ENCODE measurements around the gene SOD3.

SOD3 gene

DNA sequence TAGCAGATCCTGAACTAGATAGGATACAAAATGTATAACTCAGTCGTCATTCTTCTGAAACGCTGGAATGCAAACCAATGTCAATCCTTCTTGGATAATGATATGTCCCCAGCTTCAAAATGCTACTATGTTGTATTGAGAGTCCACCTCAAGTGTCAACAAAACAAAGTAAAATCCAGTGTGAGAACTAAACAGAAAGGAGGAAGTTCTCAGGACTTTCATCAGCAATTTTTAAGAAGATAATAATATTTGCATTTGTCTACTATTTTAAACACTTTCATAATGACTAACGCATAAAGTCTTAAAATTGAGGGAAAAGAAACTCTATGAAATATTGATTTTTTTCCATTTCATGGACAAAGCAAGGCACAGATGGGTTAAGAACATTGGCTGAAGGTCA is 36.3 kb downstream of the SOD3 start:
- no peak for DNase-seq (ENCODE audit: insufficient read length)
- TF ChIP-seq POLR2AphosphoS5 (IDR thresholded peaks at IDR 0.05; ENCODE audit: low read depth, low read length), result no peak
- TF ChIP-seq POLR2A (IDR thresholded peaks at IDR 0.05; ENCODE audit: low read depth, low read length), result no peak
- TF ChIP-seq TAF1 (IDR thresholded peaks at IDR 0.05; ENCODE audit: borderline replicate concordance, low read depth, low read length), result no peak
- no peak for FAIRE-seq

GRCh38 chr4:24835696-24836095 is 40.3 kb downstream of the SOD3 start:
- no peak for FAIRE-seq
- DNase-seq (ENCODE audit: insufficient read length), result no peak
- TF ChIP-seq TAF1 (IDR thresholded peaks at IDR 0.05; ENCODE audit: borderline replicate concordance, low read depth, low read length), result no peak
- no peak for TF ChIP-seq POLR2AphosphoS5 (IDR thresholded peaks at IDR 0.05; ENCODE audit: low read depth, low read length)
- no peak for TF ChIP-seq POLR2A (IDR thresholded peaks at IDR 0.05; ENCODE audit: low read depth, low read length)

DNA sequence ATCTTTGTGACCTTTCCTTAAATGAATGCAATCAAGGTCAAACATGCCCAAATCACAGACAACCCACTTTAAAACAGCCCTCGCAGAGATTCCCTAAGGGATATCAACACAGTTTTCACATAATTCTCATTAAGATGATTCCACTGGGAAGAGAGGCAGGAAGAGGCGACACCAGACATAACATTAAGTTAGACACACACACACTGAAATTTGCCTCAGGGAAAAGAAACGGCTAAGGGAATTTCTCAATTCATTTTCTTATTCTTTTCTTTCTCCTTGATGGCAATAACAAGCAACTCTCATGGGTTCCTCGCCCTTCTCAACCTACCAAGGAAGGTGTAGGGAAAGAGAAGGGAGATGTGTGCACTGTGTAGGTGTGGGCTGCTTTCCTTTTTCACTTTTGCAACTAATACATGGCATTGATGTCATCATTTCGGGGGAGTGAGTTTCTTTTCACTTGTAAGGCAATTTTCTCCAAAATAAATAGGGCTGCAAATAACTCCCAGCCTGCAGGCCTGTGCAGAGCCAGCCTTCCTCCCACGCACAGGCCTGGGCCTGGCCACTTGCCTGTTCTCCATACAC is 41.4 kb downstream of the SOD3 start:
- TF ChIP-seq POLR2A (IDR thresholded peaks at IDR 0.05; ENCODE audit: low read depth, low read length), result no peak
- no peak for TF ChIP-seq TAF1 (IDR thresholded peaks at IDR 0.05; ENCODE audit: borderline replicate concordance, low read depth, low read length)
- no peak for TF ChIP-seq POLR2AphosphoS5 (IDR thresholded peaks at IDR 0.05; ENCODE audit: low read depth, low read length)
- peak; percentile 40 for FAIRE-seq
- DNase-seq (ENCODE audit: insufficient read length), result no peak

GRCh38 chr4:24837336-24837735 is 42.0 kb downstream of the SOD3 start:
- DNase-seq (ENCODE audit: insufficient read length), result no peak
- no peak for TF ChIP-seq TAF1 (IDR thresholded peaks at IDR 0.05; ENCODE audit: borderline replicate concordance, low read depth, low read length)
- TF ChIP-seq POLR2AphosphoS5 (IDR thresholded peaks at IDR 0.05; ENCODE audit: low read depth, low read length), result no peak
- no peak for TF ChIP-seq POLR2A (IDR thresholded peaks at IDR 0.05; ENCODE audit: low read depth, low read length)
- FAIRE-seq, result no peak

DNA sequence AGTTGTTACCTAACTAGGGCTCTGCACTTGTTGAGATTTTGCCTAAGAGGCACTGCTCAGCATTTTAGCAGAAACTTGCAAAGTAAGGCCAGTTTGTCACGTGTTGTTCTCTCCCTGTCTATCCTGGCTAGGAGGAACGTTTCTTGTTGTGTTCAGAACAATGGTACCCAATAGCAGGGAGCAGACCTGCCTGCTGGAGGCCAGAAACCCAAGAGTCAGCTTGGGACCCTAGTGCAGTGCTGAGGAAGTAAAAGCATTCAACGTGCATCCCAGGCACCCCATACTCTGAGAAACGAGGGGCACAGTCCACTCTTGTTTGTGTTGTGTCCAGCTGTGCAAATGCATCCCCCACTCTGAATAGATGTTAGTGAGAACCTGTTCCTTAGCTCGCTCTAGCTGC is 42.4 kb downstream of the SOD3 start:
- no peak for FAIRE-seq
- DNase-seq (ENCODE audit: insufficient read length), result no peak
- TF ChIP-seq POLR2AphosphoS5 (IDR thresholded peaks at IDR 0.05; ENCODE audit: low read depth, low read length) (no peak), POLR2A (IDR thresholded peaks at IDR 0.05; ENCODE audit: low read depth, low read length) (no peak), TAF1 (IDR thresholded peaks at IDR 0.05; ENCODE audit: borderline replicate concordance, low read depth, low read length) (no peak)

GRCh38 chr4:24840362-24840761 is 45.0 kb downstream of the SOD3 start:
- TF ChIP-seq POLR2AphosphoS5 (IDR thresholded peaks at IDR 0.05; ENCODE audit: low read depth, low read length) (no peak), POLR2A (IDR thresholded peaks at IDR 0.05; ENCODE audit: low read depth, low read length) (no peak), TAF1 (IDR thresholded peaks at IDR 0.05; ENCODE audit: borderline replicate concordance, low read depth, low read length) (no peak)
- DNase-seq (ENCODE audit: insufficient read length), result no peak
- FAIRE-seq, result no peak

- no peak for FAIRE-seq
- no peak for DNase-seq (ENCODE audit: insufficient read length)
- TF ChIP-seq POLR2A (IDR thresholded peaks at IDR 0.05; ENCODE audit: low read depth, low read length) (no peak), TAF1 (IDR thresholded peaks at IDR 0.05; ENCODE audit: borderline replicate concordance, low read depth, low read length) (no peak), POLR2AphosphoS5 (IDR thresholded peaks at IDR 0.05; ENCODE audit: low read depth, low read length) (no peak)
These were observed 45.6 kb downstream of the SOD3 start for GRCh38 chr4:24840826-24841543.

DNA sequence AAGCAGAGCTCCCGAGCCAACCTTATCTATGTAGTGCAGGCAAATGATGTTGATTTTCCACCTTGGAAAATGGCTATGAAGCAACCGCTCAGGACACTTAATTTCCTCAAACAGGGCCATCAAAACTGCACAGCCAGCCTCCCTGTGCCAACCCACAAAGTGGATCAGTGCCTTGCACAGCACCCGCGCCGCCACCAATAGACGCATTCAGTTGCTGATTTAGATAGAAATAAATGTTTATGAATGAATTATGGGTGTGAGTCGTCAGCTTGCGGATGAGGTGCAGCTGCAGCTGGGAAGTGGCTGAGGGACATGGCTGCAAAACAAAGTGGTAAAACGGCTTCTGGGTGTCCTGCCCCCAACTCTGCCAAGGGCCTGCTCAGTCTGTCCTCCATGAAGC is 47.0 kb downstream of the SOD3 start:
- FAIRE-seq (no peak), DNase-seq (ENCODE audit: insufficient read length) (no peak)
- no peak for TF ChIP-seq POLR2A (IDR thresholded peaks at IDR 0.05; ENCODE audit: low read depth, low read length)
- TF ChIP-seq POLR2AphosphoS5 (IDR thresholded peaks at IDR 0.05; ENCODE audit: low read depth, low read length), result no peak
- no peak for TF ChIP-seq TAF1 (IDR thresholded peaks at IDR 0.05; ENCODE audit: borderline replicate concordance, low read depth, low read length)

DNA sequence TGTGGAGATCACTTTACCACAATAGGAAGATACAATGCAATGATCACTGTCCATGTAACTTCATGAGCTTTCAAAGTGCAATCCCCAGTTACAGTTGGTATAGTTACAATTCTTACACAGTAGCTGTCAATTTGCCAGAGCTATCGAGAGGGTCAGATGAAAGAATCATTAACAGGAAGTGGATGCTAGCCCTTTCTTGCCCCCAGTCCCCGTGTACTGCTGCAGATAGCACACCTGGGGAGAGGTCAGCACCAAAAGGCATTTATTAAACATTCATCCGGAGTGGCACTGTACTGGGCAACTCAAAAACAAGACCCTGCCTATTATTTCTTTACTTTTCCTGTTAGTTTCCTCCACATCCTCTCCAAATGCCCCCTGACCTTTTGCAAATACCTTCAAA is 47.7 kb downstream of the SOD3 start:
- DNase-seq (ENCODE audit: insufficient read length), result no peak
- FAIRE-seq, result no peak
- no peak for TF ChIP-seq POLR2AphosphoS5 (IDR thresholded peaks at IDR 0.05; ENCODE audit: low read depth, low read length)
- no peak for TF ChIP-seq TAF1 (IDR thresholded peaks at IDR 0.05; ENCODE audit: borderline replicate concordance, low read depth, low read length)
- no peak for TF ChIP-seq POLR2A (IDR thresholded peaks at IDR 0.05; ENCODE audit: low read depth, low read length)

DNA sequence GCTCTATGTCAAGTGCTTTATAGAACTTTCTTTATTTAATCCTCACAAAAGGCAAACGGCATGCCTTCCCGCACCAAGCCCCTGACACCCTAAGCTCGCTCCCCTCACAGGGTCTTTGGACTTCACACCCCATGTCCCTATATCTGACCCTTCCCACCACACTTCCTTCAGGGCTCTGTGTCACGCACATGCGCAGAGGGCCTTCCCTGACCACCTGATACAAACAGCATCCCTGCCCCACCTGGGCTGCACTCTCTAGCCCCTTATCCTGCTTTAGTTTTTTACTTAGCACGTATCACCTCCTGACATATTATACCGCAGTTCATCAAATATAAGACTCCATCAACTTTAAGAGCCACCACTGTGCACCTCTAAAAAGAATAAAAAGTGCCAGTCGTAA is 49.8 kb downstream of the SOD3 start:
- no peak for FAIRE-seq

GRCh38 chr4:24845902-24846301 is 50.5 kb downstream of the SOD3 start:
- DNase-seq (ENCODE audit: insufficient read length) (no peak), FAIRE-seq (no peak)
- TF ChIP-seq POLR2AphosphoS5 (IDR thresholded peaks at IDR 0.05; ENCODE audit: low read depth, low read length), result no peak
- no peak for TF ChIP-seq POLR2A (IDR thresholded peaks at IDR 0.05; ENCODE audit: low read depth, low read length)
- no peak for TF ChIP-seq TAF1 (IDR thresholded peaks at IDR 0.05; ENCODE audit: borderline replicate concordance, low read depth, low read length)

More for the DNA sequence above, 49.8 kb downstream of the SOD3 start:
- no peak for TF ChIP-seq TAF1 (IDR thresholded peaks at IDR 0.05; ENCODE audit: borderline replicate concordance, low read depth, low read length)
- TF ChIP-seq POLR2AphosphoS5 (IDR thresholded peaks at IDR 0.05; ENCODE audit: low read depth, low read length), result no peak
- TF ChIP-seq POLR2A (IDR thresholded peaks at IDR 0.05; ENCODE audit: low read depth, low read length), result no peak
- DNase-seq (ENCODE audit: insufficient read length), result no peak

GRCh38 chr4:24846716-24847115 is 51.3 kb downstream of the SOD3 start:
- TF ChIP-seq TAF1 (IDR thresholded peaks at IDR 0.05; ENCODE audit: borderline replicate concordance, low read depth, low read length) (no peak), POLR2AphosphoS5 (IDR thresholded peaks at IDR 0.05; ENCODE audit: low read depth, low read length) (no peak), POLR2A (IDR thresholded peaks at IDR 0.05; ENCODE audit: low read depth, low read length) (no peak)
- FAIRE-seq (no peak), DNase-seq (ENCODE audit: insufficient read length) (no peak)
